Activated CD8-positive, alpha-beta T cell treated with anti-CD3 and anti-CD28 coated beads for 36 hours (primary cell): ENCODE results near the gene B3GNT9. TPM values are rescaled to one million over a fixed set of nuclear protein-coding genes. Genes with fewer than 3 reads are reported as not detected.
A peak's percentile ranks its signal among the peaks of the same experiment; 100 is the strongest.

Source experiments
- ATAC-seq: fragments of 200-7000 bp; cut with Tn5 transposase; one replicate; pipeline ENCODE4 v1.10.0; 2021; ENCODE audit warnings: mild to moderate bottlenecking, moderate library complexity
- CTCF ChIA-PET: fragments of 350-600 bp; sonication (Branson Sonifier 250); formaldehyde crosslinking; loops from one replicate; lab custom pipeline; 2021; ENCODE audit warnings: antibody characterized with exemption; lab: Charles Lee
- POLR2A ChIA-PET: fragments of 350-600 bp; sonication (Branson Sonifier 250); formaldehyde crosslinking; loops from one replicate; lab custom pipeline; 2021; ENCODE audit warnings: antibody characterized with exemption; lab: Charles Lee
- DNase-seq: peaks from one replicate; pipeline ENCODE4 v3.0.0-alpha.2; 2020
- H3K27ac Mint-ChIP-seq: one replicate; pipeline ENCODE4 v1.8.0; 2021; ENCODE audit warnings: mild to moderate bottlenecking, mixed read lengths
- H3K27me3 Mint-ChIP-seq: one replicate; pipeline ENCODE4 v1.8.0; 2021; ENCODE audit warnings: mixed read lengths
- H3K36me3 Mint-ChIP-seq: one replicate; pipeline ENCODE4 v1.8.0; 2021; ENCODE audit warnings: low read depth, mixed read lengths
- H3K4me1 Mint-ChIP-seq: one replicate; pipeline ENCODE4 v1.8.0; 2021; ENCODE audit warnings: low read depth, mixed read lengths
- H3K4me3 Mint-ChIP-seq: one replicate; pipeline ENCODE4 v1.8.0; 2021; ENCODE audit warnings: mild to moderate bottlenecking, moderate library complexity, mixed read lengths
- H3K9me3 Mint-ChIP-seq: one replicate; pipeline ENCODE4 v1.8.0; 2021; ENCODE audit warnings: mixed read lengths
- CTCF ChIP-seq: fragments of 200-600 bp; IDR thresholded peaks from one replicate; pipeline ENCODE4 v1.8.0; 2022; ENCODE audit warnings: antibody characterized with exemption, mild to moderate bottlenecking
- intact Hi-C: fragments of 100-400 bp; cut with micrococcal nuclease; formaldehyde crosslinking; loops from one replicate; pipeline ENCODE4 v1.10.0; 2022
- total RNA-seq, 2 experiments: library from RNA; stranded (reverse); gene quantifications; one replicate each; pipeline ENCODE4 v1.2.3, GENCODE V29; 2021

Gene B3GNT9
- total RNA-seq, 2 experiments from 2014 or later, result 2.1 to 2.5 TPM

GRCh38 chr16:67150047-67150832 is 558 bp downstream of the B3GNT9 start:
- ATAC-seq, result peak; percentile 80
- TF ChIP-seq CTCF, result peak; percentile 43
- Mint-ChIP-seq H3K4me3 (peak overlapping the region; percentile 3), H3K4me1 (peaks cover 17% of the 10 kb centered on the region), H3K27ac (no peak overlapping the region), H3K27me3 (peaks cover 21% of the 10 kb centered on the region), H3K36me3 (peaks cover 35% of the 10 kb centered on the region), H3K9me3 (no peaks in the 10 kb centered on the region)
- ChIA-PET POLR2A (interaction anchor here (0.9 to 1.8 kb wide), 8 partner anchors 8 to 207 kb away, joined by 3 to 5 read pairs (median 3); no protein-coding TSS in a partner anchor), CTCF (interaction anchor here (0.8 to 15.9 kb wide), 6 partner anchors 9 to 196 kb away, joined by 3 to 209 read pairs (median 6); partner anchors contain the start of genes FBXL8, HSF4, NOL3 and TRADD)
- intact Hi-C loops, result no loop called here
- DNase-seq, result peak; percentile 74

GRCh38 chr16:67149276-67150046 is 1.3 kb downstream of the B3GNT9 start:
- ChIA-PET CTCF (interaction anchor here (0.8 to 2.6 kb wide), 2 partner anchors 11 to 195 kb away, joined by 3 to 8 read pairs; no protein-coding TSS in a partner anchor), POLR2A (interaction anchor here (0.9 to 1.3 kb wide), 3 partner anchors 8 to 120 kb away, joined by 3 to 4 read pairs (median 3); no protein-coding TSS in a partner anchor)
- no peak for DNase-seq
- H3K27me3 Mint-ChIP-seq, result peaks cover 19% of the 10 kb centered on the region
- no peaks in the 10 kb centered on the region for H3K9me3 Mint-ChIP-seq
- H3K4me3 Mint-ChIP-seq, result no peak overlapping the region
- ATAC-seq, result peak; percentile 3
- peaks cover 41% of the 10 kb centered on the region for H3K36me3 Mint-ChIP-seq
- H3K4me1 Mint-ChIP-seq, result peaks cover 15% of the 10 kb centered on the region
- intact Hi-C loops, result no loop called here
- TF ChIP-seq CTCF, result no peak
- H3K27ac Mint-ChIP-seq, result no peak overlapping the region

- DNase-seq (no peak), ATAC-seq (no peak)
- Mint-ChIP-seq H3K36me3 (peaks cover 46% of the 10 kb centered on the region), H3K27ac (no peak overlapping the region), H3K27me3 (peaks cover 19% of the 10 kb centered on the region), H3K9me3 (no peaks in the 10 kb centered on the region), H3K4me3 (no peak overlapping the region), H3K4me1 (peaks cover 15% of the 10 kb centered on the region)
- intact Hi-C loops, result no loop called here
- TF ChIP-seq CTCF, result no peak
- CTCF ChIA-PET, result interaction anchor here (0.8 kb wide), 1 partner anchor 10 kb away, joined by 3 read pairs; no protein-coding TSS in a partner anchor
- POLR2A ChIA-PET, result interaction anchor here (0.9 to 1.3 kb wide), 3 partner anchors 9 to 119 kb away, joined by 3 to 4 read pairs (median 3); no protein-coding TSS in a partner anchor
Measured at GRCh38 chr16:67148656-67149275, 2.0 kb downstream of the B3GNT9 start.

DNA sequence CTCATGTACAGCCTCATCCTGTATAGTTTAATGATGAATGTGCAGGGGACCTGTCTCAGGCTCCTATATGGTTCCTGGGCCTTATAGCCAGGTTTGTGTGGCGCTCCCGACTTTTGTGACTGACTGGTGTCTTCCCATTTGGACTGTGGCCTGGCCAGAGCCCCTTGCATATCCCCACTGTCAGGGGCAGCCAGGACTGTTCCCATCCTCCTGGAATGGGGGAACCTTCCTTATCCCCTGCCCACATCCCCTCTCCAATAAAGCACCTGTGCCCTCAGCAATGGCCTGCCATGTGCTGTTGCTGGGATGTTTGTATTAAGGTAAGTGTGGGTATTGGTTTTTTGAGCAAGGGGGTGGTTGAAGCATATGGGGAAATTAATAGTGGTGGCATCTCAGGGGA is 2.6 kb downstream of the B3GNT9 start:
- Mint-ChIP-seq H3K27me3 (peaks cover 19% of the 10 kb centered on the region), H3K27ac (no peak overlapping the region), H3K9me3 (no peaks in the 10 kb centered on the region), H3K4me1 (peaks cover 12% of the 10 kb centered on the region), H3K36me3 (peaks cover 49% of the 10 kb centered on the region), H3K4me3 (no peak overlapping the region)
- DNase-seq (no peak), ATAC-seq (no peak)
- intact Hi-C loops, result no loop called here
- CTCF ChIA-PET, result no interaction called here
- TF ChIP-seq CTCF, result no peak
- POLR2A ChIA-PET, result interaction anchor here (1.2 kb wide), 1 partner anchor 65 kb away, joined by 3 read pairs; no protein-coding TSS in a partner anchor
